HepG2 (cell line): ENCODE data around the gene C1orf116. TPM values are rescaled to one million over a fixed set of nuclear protein-coding genes. Genes with fewer than 3 reads are reported as not detected.

Source experiments
- ATAC-seq: fragments of 200-7000 bp; cut with Tn5 transposase; 3 replicates; pipeline ENCODE4 v1.9.1; 2020; ENCODE audit warnings: mild to moderate bottlenecking, moderate library complexity
- BruUV-seq: library from RNA; stranded (reverse); fragments of 400-500 nt; replicated peaks from 2 replicates; lab custom pipeline; 2021; lab: Mats Ljungman, UMichigan
- CTCF ChIA-PET: fragments of 300-600 bp; formaldehyde crosslinking; extraction: SDS; loops from one replicate; lab custom pipeline; 2021; ENCODE audit warnings: low total read pairs, inconsistent platforms, low intra/inter-chr PET ratio; lab: Yijun Ruan, JAX
- POLR2A ChIA-PET: fragments of 350-600 bp; sonication (Branson Sonifier 250); formaldehyde crosslinking; loops from one replicate; lab custom pipeline; 2020; ENCODE audit warnings: antibody characterized with exemption, inconsistent platforms; lab: Yijun Ruan, JAX
- DNase-seq: peaks from one replicate; pipeline ENCODE4 v3.0.0-alpha.2; 2015; ENCODE audit warnings: low spot score
- FAIRE-seq: peaks from 3 replicates; lab custom pipeline; 2011; peaks lifted over from hg19 to GRCh38; lab: Jason Lieb, UNC
- H2AFZ ChIP-seq: one replicate; pipeline ENCODE4 v1.6.1; 2011; ENCODE audit warnings: low read length, inconsistent platforms
- H3K27ac ChIP-seq: fragments of 300-600 bp; 3 replicates; pipeline ENCODE4 v1.8.0; 2011; ENCODE audit warnings: mixed run types, mild to moderate bottlenecking, mixed read lengths, low read length, inconsistent platforms; ENCODE audit not compliant: insufficient read depth; ENCODE audit errors: extremely low read length
- H3K27me3 ChIP-seq, 2 experiments: fragments of 200-600 bp in 1 of 2; 2 replicates in 1 of 2; 3 replicates in 1 of 2; pipeline versions ENCODE4 v1.6.0 to v1.8.0; 2011; ENCODE audit warnings: low read length in 2 of 2, mild to moderate bottlenecking in 2 of 2, moderate library complexity in 2 of 2, inconsistent platforms in 1 of 2; ENCODE audit not compliant: insufficient read depth in 2 of 2, control insufficient read depth in 1 of 2
- H3K36me3 ChIP-seq, 2 experiments: fragments of 200-600 bp in 1 of 2; replicated peaks in 1 of 2; 2 replicates in 1 of 2; 3 replicates in 1 of 2; pipeline versions ENCODE4 v1.5.1 to v1.8.0; 2011; ENCODE audit warnings: low read length in 2 of 2, inconsistent platforms in 1 of 2; ENCODE audit not compliant: insufficient read depth in 2 of 2, control insufficient read depth in 1 of 2
- H3K4me1 ChIP-seq: 2 replicates; pipeline ENCODE4 v1.5.1; 2012; ENCODE audit warnings: low read length, inconsistent platforms; ENCODE audit not compliant: insufficient read depth
- H3K4me2 ChIP-seq: 2 replicates; pipeline ENCODE4 v1.6.0; 2011; ENCODE audit warnings: low read depth, low read length, inconsistent platforms
- H3K4me3 ChIP-seq, 3 experiments: fragments of 200-600 bp in 1 of 3; sonication (generic), shearing (Covaris generic) in 1 of 3; replicated peaks in 1 of 3; 2 replicates each; pipeline ENCODE4 v1.5.1; 2011 to 2016; ENCODE audit warnings: low read length in 3 of 3, inconsistent platforms in 2 of 3, low read depth in 2 of 3, mild to moderate bottlenecking in 2 of 3, control low read depth in 1 of 3, mixed read lengths in 1 of 3; ENCODE audit not compliant: insufficient read depth in 1 of 3
- H3K79me2 ChIP-seq: one replicate; pipeline ENCODE4 v1.6.1; 2011; ENCODE audit warnings: low read length, inconsistent platforms; ENCODE audit not compliant: insufficient read depth
- H3K9ac ChIP-seq: 2 replicates; pipeline ENCODE4 v1.6.0; 2011; ENCODE audit warnings: mild to moderate bottlenecking, low read depth, low read length, inconsistent platforms; ENCODE audit not compliant: insufficient read depth
- H3K9me3 ChIP-seq: 2 replicates; pipeline ENCODE4 v1.5.1; 2012; ENCODE audit warnings: mild to moderate bottlenecking, low read length
- H4K20me1 ChIP-seq: 2 replicates; pipeline ENCODE4 v1.6.0; 2011; ENCODE audit warnings: inconsistent platforms, mild to moderate bottlenecking, low read length, moderate library complexity; ENCODE audit not compliant: insufficient read depth
- FOXA1 ChIP-seq, 2 experiments: fragments of 450-650 bp in 1 of 2; sonication (generic) in 1 of 2; formaldehyde crosslinking in 1 of 2; IDR thresholded peaks; 2 replicates each; pipeline versions ENCODE4 v1.4.0 to v1.6.1; 2016 to 2020; ENCODE audit warnings: missing genetic modification reagents in 1 of 2
- IRX3 ChIP-seq: sonication (generic); formaldehyde crosslinking; IDR thresholded peaks from 2 replicates; pipeline ENCODE4 v1.8.1; 2023; ENCODE audit warnings: mild to moderate bottlenecking, low read depth, missing genetic modification reagents, borderline replicate concordance
- SNRNP70 ChIP-seq: fragments of 200-400 bp; formaldehyde crosslinking; IDR thresholded peaks from 2 replicates; pipeline ENCODE4 v1.6.1; 2017; ENCODE audit warnings: mild to moderate bottlenecking, low read depth, low read length, moderate library complexity
- SRY ChIP-seq: sonication (generic); formaldehyde crosslinking; IDR thresholded peaks from 2 replicates; pipeline ENCODE4 v1.8.0; 2022; ENCODE audit warnings: mild to moderate bottlenecking, missing genetic modification reagents
- ZBTB38 ChIP-seq: sonication (generic); formaldehyde crosslinking; IDR thresholded peaks from 2 replicates; pipeline ENCODE4 v1.5.1; 2020; ENCODE audit warnings: mild to moderate bottlenecking, missing genetic modification reagents
- ZFAT ChIP-seq: sonication (generic); formaldehyde crosslinking; conservative IDR thresholded peaks from 2 replicates; pipeline ENCODE4 v1.8.1; 2023; ENCODE audit warnings: missing genetic modification reagents, inconsistent platforms
- WGBS: methylation state at CpG from one replicate; pipeline ENCODE4 v1.1.6; 2017; ENCODE audit warnings: low lambda C conversion rate; 5-methylcytosine and 5-hydroxymethylcytosine counted together
- in situ Hi-C: cut with HindIII; loops from 2 replicates; pipeline ENCODE4 v1.10.0; 2017; ENCODE audit warnings: low pct_unique_long_range_greater_than_20kb; ENCODE audit not compliant: extremely low pct_ligation_motif_present
- intact Hi-C: fragments of 100-400 bp; cut with micrococcal nuclease; formaldehyde crosslinking; loops from one replicate; pipeline ENCODE4 v1.10.0; 2022; ENCODE audit not compliant: unreplicated experiment
- polyA plus RNA-seq, 8 experiments: library from polyadenylated mRNA; depleted of rRNA in 3 of 8; stranded (reverse) in 7 of 8; unstranded in 1 of 8; fragments of >200 nt; fragmentation: Illumina TruSeq in 4 of 8; extraction: Trizol in 4 of 8; gene quantifications; 2 replicates each; pipeline versions ENCODE4 v1.2.1 to v1.2.3, GENCODE V29; 2011 to 2016; ENCODE audit warnings: low read depth in 4 of 8, missing spikeins in 1 of 8, mixed read lengths in 1 of 8; ENCODE audit not compliant: insufficient read depth in 1 of 8
- total RNA-seq, 5 experiments: library from RNA; depleted of rRNA; stranded (reverse); fragments of >200 nt; fragmentation: Illumina TruSeq; extraction: Trizol; gene quantifications; 2 replicates each; pipeline ENCODE4 v1.2.3, GENCODE V29; 2016; ENCODE audit warnings: low read depth in 1 of 5
- TF ChIP-seq, protein P1 (sequence below): sonication (generic); formaldehyde crosslinking; IDR thresholded peaks from 2 replicates; pipeline ENCODE4 v1.5.0; 2020; ENCODE audit warnings: missing genetic modification reagents
- TF ChIP-seq, protein P2 (sequence below): sonication (generic); formaldehyde crosslinking; IDR thresholded peaks from 2 replicates; pipeline ENCODE4 v1.4.0; 2020; ENCODE audit warnings: missing genetic modification reagents
- TF ChIP-seq, protein P3 (sequence below): IDR thresholded peaks from 2 replicates; pipeline ENCODE4 v1.6.1; 2016; ENCODE audit warnings: low read depth, control low read depth
- TF ChIP-seq, protein P4 (sequence below): sonication (generic); formaldehyde crosslinking; IDR thresholded peaks from 2 replicates; pipeline ENCODE4 v1.5.1; 2020; ENCODE audit warnings: missing genetic modification reagents, mild to moderate bottlenecking, borderline replicate concordance

Gene C1orf116
- total and polyA plus RNA-seq, 2 of the 13 experiments (the other 11 are each of a cell fraction or from before 2014, with no cell fraction given) = 0.51 to 0.95 TPM

DNA sequence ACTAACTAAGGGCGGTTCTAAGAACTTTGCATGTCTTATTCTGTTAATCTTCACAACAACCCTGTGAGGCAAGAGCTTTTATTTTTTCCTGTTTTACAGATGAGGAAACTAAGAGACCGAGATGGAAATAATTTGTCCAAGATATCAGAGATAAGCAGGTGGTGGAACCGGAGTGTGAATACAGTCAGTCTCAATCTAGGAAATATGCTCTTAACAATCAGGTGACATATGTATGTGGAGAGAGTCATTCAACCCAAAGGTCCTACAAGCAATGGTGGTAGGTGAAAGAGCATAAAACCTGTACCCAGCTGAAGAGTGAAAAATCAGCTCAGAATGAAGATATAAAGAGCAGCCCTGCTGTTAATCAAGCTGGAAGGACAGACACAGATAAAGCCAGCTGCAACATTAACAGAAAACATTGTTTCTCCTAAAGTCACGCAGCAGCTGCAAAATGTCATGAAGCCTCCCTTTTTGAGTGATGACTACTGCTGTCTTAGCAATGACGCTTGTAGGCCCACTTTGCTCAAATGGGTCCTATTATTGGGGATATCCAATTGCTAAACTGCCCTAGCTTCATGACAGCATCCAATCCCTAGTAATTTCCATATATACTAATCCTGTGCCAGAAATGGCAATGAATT lies 31.8 kb downstream of the C1orf116 start:
- ATAC-seq = no peak
- CTCF ChIA-PET = no interaction called here
- TF ChIP-seq SNRNP70 = no peak
- TF ChIP-seq, protein P1, sequence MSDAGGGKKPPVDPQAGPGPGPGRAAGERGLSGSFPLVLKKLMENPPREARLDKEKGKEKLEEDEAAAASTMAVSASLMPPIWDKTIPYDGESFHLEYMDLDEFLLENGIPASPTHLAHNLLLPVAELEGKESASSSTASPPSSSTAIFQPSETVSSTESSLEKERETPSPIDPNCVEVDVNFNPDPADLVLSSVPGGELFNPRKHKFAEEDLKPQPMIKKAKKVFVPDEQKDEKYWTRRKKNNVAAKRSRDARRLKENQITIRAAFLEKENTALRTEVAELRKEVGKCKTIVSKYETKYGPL (CRISPR knock-in tag) = no peak
- no peak for TF ChIP-seq FOXA1 (IDR thresholded peaks at IDR 0.05)
- no peak for TF ChIP-seq FOXA1 (CRISPR knock-in tag; IDR thresholded peaks at IDR 0.05)
- no peak for TF ChIP-seq ZBTB38 (CRISPR knock-in tag)
- TF ChIP-seq ZFAT = no peak
- no peak for TF ChIP-seq IRX3 (CRISPR knock-in tag)
- TF ChIP-seq, protein P2, sequence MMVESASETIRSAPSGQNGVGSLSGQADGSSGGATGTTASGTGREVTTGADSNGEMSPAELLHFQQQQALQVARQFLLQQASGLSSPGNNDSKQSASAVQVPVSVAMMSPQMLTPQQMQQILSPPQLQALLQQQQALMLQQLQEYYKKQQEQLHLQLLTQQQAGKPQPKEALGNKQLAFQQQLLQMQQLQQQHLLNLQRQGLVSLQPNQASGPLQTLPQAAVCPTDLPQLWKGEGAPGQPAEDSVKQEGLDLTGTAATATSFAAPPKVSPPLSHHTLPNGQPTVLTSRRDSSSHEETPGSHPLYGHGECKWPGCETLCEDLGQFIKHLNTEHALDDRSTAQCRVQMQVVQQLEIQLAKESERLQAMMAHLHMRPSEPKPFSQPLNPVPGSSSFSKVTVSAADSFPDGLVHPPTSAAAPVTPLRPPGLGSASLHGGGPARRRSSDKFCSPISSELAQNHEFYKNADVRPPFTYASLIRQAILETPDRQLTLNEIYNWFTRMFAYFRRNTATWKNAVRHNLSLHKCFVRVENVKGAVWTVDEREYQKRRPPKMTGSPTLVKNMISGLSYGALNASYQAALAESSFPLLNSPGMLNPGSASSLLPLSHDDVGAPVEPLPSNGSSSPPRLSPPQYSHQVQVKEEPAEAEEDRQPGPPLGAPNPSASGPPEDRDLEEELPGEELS = no peak
- TF ChIP-seq, protein P3, sequence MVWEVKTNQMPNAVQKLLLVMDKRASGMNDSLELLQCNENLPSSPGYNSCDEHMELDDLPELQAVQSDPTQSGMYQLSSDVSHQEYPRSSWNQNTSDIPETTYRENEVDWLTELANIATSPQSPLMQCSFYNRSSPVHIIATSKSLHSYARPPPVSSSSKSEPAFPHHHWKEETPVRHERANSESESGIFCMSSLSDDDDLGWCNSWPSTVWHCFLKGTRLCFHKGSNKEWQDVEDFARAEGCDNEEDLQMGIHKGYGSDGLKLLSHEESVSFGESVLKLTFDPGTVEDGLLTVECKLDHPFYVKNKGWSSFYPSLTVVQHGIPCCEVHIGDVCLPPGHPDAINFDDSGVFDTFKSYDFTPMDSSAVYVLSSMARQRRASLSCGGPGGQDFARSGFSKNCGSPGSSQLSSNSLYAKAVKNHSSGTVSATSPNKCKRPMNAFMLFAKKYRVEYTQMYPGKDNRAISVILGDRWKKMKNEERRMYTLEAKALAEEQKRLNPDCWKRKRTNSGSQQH (CRISPR knock-in tag) = no peak
- TF ChIP-seq SRY (CRISPR knock-in tag) = no peak
- TF ChIP-seq, protein P4, sequence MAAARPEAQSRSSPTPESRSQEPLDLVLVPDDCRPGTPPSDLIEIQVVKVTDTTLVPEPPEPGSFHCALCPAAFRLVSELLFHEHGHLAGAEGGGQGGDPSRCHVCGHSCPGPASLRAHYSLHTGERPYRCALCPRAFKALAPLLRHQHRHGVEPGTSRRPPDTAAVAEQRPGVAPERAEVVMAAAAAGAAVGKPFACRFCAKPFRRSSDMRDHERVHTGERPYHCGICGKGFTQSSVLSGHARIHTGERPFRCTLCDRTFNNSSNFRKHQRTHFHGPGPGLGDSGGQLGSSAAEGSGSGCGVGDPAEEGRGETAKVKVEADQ (CRISPR knock-in tag) = no peak
- TF ChIP-seq, all 625 proteins: peak for 0
- intact Hi-C loops = no loop called here
- POLR2A ChIA-PET = no interaction called here
- H2AFZ ChIP-seq = no peak overlapping the region
- H3K79me2 ChIP-seq = no peaks in the 10 kb centered on the region
- H4K20me1 ChIP-seq = no peaks in the 10 kb centered on the region
- no peak overlapping the region for H3K27ac ChIP-seq
- WGBS = 69% methylated on average over 5 of the region's 5 CpGs
- in situ Hi-C loops = no loop called here
- no peak overlapping the region for H3K4me2 ChIP-seq
- BruUV-seq = no TSS peak
- no peak overlapping the region for H3K9ac ChIP-seq
- peaks cover 36% of the 10 kb centered on the region for H3K4me1 ChIP-seq
- no peaks in the 10 kb centered on the region for H3K36me3 ChIP-seq
- 0 out of 5 replicates have a peak, but pooled peaks cover 0 to 3% of the 10 kb centered on the region in 2 experiments for H3K27me3 ChIP-seq
- FAIRE-seq (no peak), DNase-seq (no peak)
- no peaks in the 10 kb centered on the region for H3K9me3 ChIP-seq
- H3K4me3 ChIP-seq = no peak overlapping the region
